SK-N-SH (cell line): ENCODE results near the gene SMIM22. TPM values are rescaled to one million over a fixed set of nuclear protein-coding genes. Genes with fewer than 3 reads are reported as not detected.

ENCODE experiments used
- CTCF ChIA-PET: fragments of 300-600, 350-600 bp; formaldehyde crosslinking; extraction: SDS; loops from one replicate; lab custom pipeline; 2021; lab: Yijun Ruan, JAX
- POLR2A ChIA-PET: fragments of 350-600 bp; sonication (Branson Sonifier 250); formaldehyde crosslinking; extraction: SDS; loops from one replicate; lab custom pipeline; 2020; ENCODE audit warnings: antibody characterized with exemption, inconsistent platforms; lab: Yijun Ruan, JAX
- DNase-seq: peaks from one replicate; pipeline ENCODE4 v3.0.0; 2012
- H2AFZ ChIP-seq: fragments of 200-600 bp; sonication (generic); 2 replicates; pipeline ENCODE4 v1.8.1; 2016; ENCODE audit warnings: antibody characterized with exemption, mild to moderate bottlenecking, low read depth
- H3F3A ChIP-seq: fragments of 200-600 bp; sonication (generic); replicated peaks from 2 replicates; pipeline ENCODE3; 2016; ENCODE audit warnings: antibody characterized with exemption, mild to moderate bottlenecking; ENCODE audit not compliant: insufficient read depth
- H3K27ac ChIP-seq, 2 experiments: fragments of 200-500 bp in 1 of 2; fragments of 200-600 bp in 1 of 2; sonication (Bioruptor generic) in 1 of 2; sonication (generic), shearing (Covaris generic) in 1 of 2; 2 replicates each; pipeline versions ENCODE4 v1.5.1 to v1.6.1; 2014 to 2016; ENCODE audit warnings: low read depth in 2 of 2, inconsistent platforms in 1 of 2, low read length in 1 of 2, mild to moderate bottlenecking in 1 of 2, mixed read lengths in 1 of 2
- H3K27me3 ChIP-seq: fragments of 200-600 bp; sonication (generic), shearing (Covaris generic); 2 replicates; pipeline ENCODE4 v1.6.1; 2016; ENCODE audit warnings: mixed run types; ENCODE audit not compliant: insufficient read depth
- H3K36me3 ChIP-seq, 2 experiments: fragments of 200-500 bp in 1 of 2; fragments of 200-600 bp in 1 of 2; sonication (Bioruptor generic) in 1 of 2; sonication (generic) in 1 of 2; replicated peaks in 1 of 2; 2 replicates each; pipeline versions ENCODE3 to v1.5.1; 2014 to 2016; ENCODE audit warnings: low read length in 1 of 2, mild to moderate bottlenecking in 1 of 2; ENCODE audit not compliant: insufficient read depth in 2 of 2, control insufficient read depth in 1 of 2
- H3K4me1 ChIP-seq, 2 experiments: fragments of 200-500 bp in 1 of 2; fragments of 200-600 bp in 1 of 2; sonication (Bioruptor generic) in 1 of 2; sonication (generic), shearing (Covaris generic) in 1 of 2; 2 replicates each; pipeline versions ENCODE4 v1.5.1 to v1.6.1; 2014 to 2016; ENCODE audit warnings: low read depth in 1 of 2, low read length in 1 of 2, mixed run types in 1 of 2; ENCODE audit not compliant: insufficient read depth in 2 of 2, control insufficient read depth in 1 of 2
- H3K4me2 ChIP-seq: fragments of 200-600 bp; sonication (generic), shearing (Covaris generic); 2 replicates; pipeline ENCODE4 v1.6.1; 2017; ENCODE audit warnings: mixed run types
- H3K4me3 ChIP-seq, 2 experiments: fragments of 200-500 bp in 1 of 2; fragments of 200-600 bp in 1 of 2; sonication (Bioruptor generic) in 1 of 2; sonication (generic), shearing (Covaris generic) in 1 of 2; 2 replicates each; pipeline versions ENCODE4 v1.5.1 to v1.8.1; 2014 to 2016; ENCODE audit warnings: low read depth in 2 of 2, inconsistent platforms in 1 of 2, low read length in 1 of 2, mild to moderate bottlenecking in 1 of 2, mixed read lengths in 1 of 2, moderate library complexity in 1 of 2
- H3K79me2 ChIP-seq: fragments of 200-600 bp; sonication (generic); 2 replicates; pipeline ENCODE4 v1.8.1; 2017; ENCODE audit warnings: mild to moderate bottlenecking; ENCODE audit not compliant: insufficient read depth
- H3K9ac ChIP-seq: fragments of 200-600 bp; sonication (generic); 2 replicates; pipeline ENCODE4 v1.6.1; 2017; ENCODE audit warnings: mixed run types
- H3K9me2 ChIP-seq: fragments of 200-600 bp; sonication (generic); 2 replicates; pipeline ENCODE4 v1.6.1; 2017; ENCODE audit warnings: mixed run types
- H3K9me3 ChIP-seq: fragments of 200-600 bp; sonication (generic); 2 replicates; pipeline ENCODE4 v1.6.1; 2017; ENCODE audit warnings: mixed run types, mild to moderate bottlenecking, moderate library complexity
- H4K20me1 ChIP-seq: fragments of 200-600 bp; sonication (generic); 2 replicates; pipeline ENCODE4 v1.6.1; 2017; ENCODE audit warnings: mild to moderate bottlenecking, mixed run types; ENCODE audit not compliant: insufficient read depth
- CHD2 ChIP-seq: fragments of 150-350 bp; IDR thresholded peaks from 2 replicates; pipeline ENCODE4 v1.6.1; 2018; ENCODE audit warnings: low read length; ENCODE audit not compliant: partially characterized antibody
- EZH2phosphoT487 ChIP-seq: fragments of 200-600 bp; sonication (generic); IDR thresholded peaks from 2 replicates; pipeline ENCODE4 v1.6.1; 2017; ENCODE audit warnings: low read depth, mixed run types, mild to moderate bottlenecking, antibody characterized with exemption, moderate library complexity, borderline replicate concordance
- FOXM1 ChIP-seq: IDR thresholded peaks from 2 replicates; pipeline ENCODE4 v1.4.0; 2012; ENCODE audit warnings: low read depth, mild to moderate bottlenecking
- GABPA ChIP-seq: IDR thresholded peaks from 2 replicates; pipeline ENCODE4 v1.4.0; 2012; ENCODE audit warnings: low read depth, mild to moderate bottlenecking
- GATA2 ChIP-seq: sonication (generic); formaldehyde crosslinking; IDR thresholded peaks from 2 replicates; pipeline ENCODE4 v1.5.0; 2020; ENCODE audit warnings: mild to moderate bottlenecking, missing genetic modification reagents
- MEF2A ChIP-seq: IDR thresholded peaks from 2 replicates; pipeline ENCODE4 v1.4.0; 2012; ENCODE audit warnings: low read depth, borderline replicate concordance
- MXI1 ChIP-seq: IDR thresholded peaks from 2 replicates; pipeline ENCODE4 v1.6.1; 2012; ENCODE audit warnings: mild to moderate bottlenecking, low read depth, low read length, improper control_type of control experiment
- POLR2AphosphoS5 ChIP-seq: IDR thresholded peaks from 2 replicates; pipeline ENCODE4 v1.6.1; 2012; ENCODE audit warnings: low read depth, low read length
- RAD21 ChIP-seq: IDR thresholded peaks from 2 replicates; pipeline ENCODE4 v1.6.1; 2012; ENCODE audit warnings: mild to moderate bottlenecking, low read length
- RFX5 ChIP-seq: IDR thresholded peaks from 2 replicates; pipeline ENCODE4 v1.6.1; 2012; ENCODE audit warnings: mild to moderate bottlenecking, improper control_type of control experiment, low read length
- RXRA ChIP-seq: IDR thresholded peaks from 2 replicates; pipeline ENCODE4 v1.4.0; 2012; ENCODE audit warnings: low read depth, mild to moderate bottlenecking, borderline replicate concordance
- TCF12 ChIP-seq: IDR thresholded peaks from 2 replicates; pipeline ENCODE4 v1.4.0; 2012
- YY1 ChIP-seq: IDR thresholded peaks from 2 replicates; pipeline ENCODE4 v1.4.0; 2012; ENCODE audit warnings: low read depth, mild to moderate bottlenecking
- ZBTB33 ChIP-seq: IDR thresholded peaks from 2 replicates; pipeline ENCODE4 v1.4.0; 2012; ENCODE audit warnings: low read depth, borderline replicate concordance
- WGBS: methylation state at CpG from one replicate; pipeline ENCODE4 v1.1.6; 2017; ENCODE audit warnings: low lambda C conversion rate; 5-methylcytosine and 5-hydroxymethylcytosine counted together
- polyA plus RNA-seq, 3 experiments: library from polyadenylated mRNA; depleted of rRNA; stranded (reverse); fragments of >200 nt; gene quantifications; 2 replicates each; pipeline ENCODE4 v1.2.3, GENCODE V29; 2012
- TF ChIP-seq, protein P1 (sequence below): IDR thresholded peaks from 2 replicates; pipeline ENCODE4 v1.4.0; 2012; ENCODE audit warnings: low read depth, borderline replicate concordance
- TF ChIP-seq, protein P2 (sequence below): IDR thresholded peaks from 2 replicates; pipeline ENCODE4 v1.4.0; 2012; ENCODE audit warnings: low read depth
- TF ChIP-seq, protein P3 (sequence below): fragments of 150-350 bp; IDR thresholded peaks from 2 replicates; pipeline ENCODE4 v1.6.1; 2017; ENCODE audit warnings: antibody characterized with exemption, low read length, low read depth, borderline replicate concordance

SMIM22 gene
- polyA plus RNA-seq, 1 of the 3 experiments (the other 2 are of a cell fraction) = not detected

GRCh38 chr16:4820652-4821051, 25.5 kb downstream of the SMIM22 start:
- DNase-seq = no peak
- H3K9ac ChIP-seq = no peak overlapping the region
- no peak overlapping the region for H3K4me2 ChIP-seq
- no peak for TF ChIP-seq POLR2AphosphoS5
- no peak for TF ChIP-seq RXRA
- TF ChIP-seq, protein P1, sequence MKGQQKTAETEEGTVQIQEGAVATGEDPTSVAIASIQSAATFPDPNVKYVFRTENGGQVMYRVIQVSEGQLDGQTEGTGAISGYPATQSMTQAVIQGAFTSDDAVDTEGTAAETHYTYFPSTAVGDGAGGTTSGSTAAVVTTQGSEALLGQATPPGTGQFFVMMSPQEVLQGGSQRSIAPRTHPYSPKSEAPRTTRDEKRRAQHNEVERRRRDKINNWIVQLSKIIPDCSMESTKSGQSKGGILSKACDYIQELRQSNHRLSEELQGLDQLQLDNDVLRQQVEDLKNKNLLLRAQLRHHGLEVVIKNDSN = no peak
- no peak overlapping the region for H2AFZ ChIP-seq
- no peaks in the 10 kb centered on the region for H3K27me3 ChIP-seq
- H3K9me2 ChIP-seq = no peaks in the 10 kb centered on the region
- H3F3A ChIP-seq = no peaks in the 10 kb centered on the region
- 92% methylated on average over 3 of the region's 6 CpGs for WGBS
- no peak overlapping the region for H3K27ac ChIP-seq
- POLR2A ChIA-PET = no interaction called here
- no peaks in the 10 kb centered on the region for H3K4me1 ChIP-seq
- H3K36me3 ChIP-seq = peaks cover 53 to 55% of the 10 kb centered on the region in 2 experiments
- H3K9me3 ChIP-seq = no peaks in the 10 kb centered on the region
- CTCF ChIA-PET = interaction anchor here (1.4 kb wide), 1 partner anchor 126 kb away, joined by 3 read pairs; no protein-coding TSS in a partner anchor
- H4K20me1 ChIP-seq = no peaks in the 10 kb centered on the region
- H3K79me2 ChIP-seq = no peaks in the 10 kb centered on the region
- H3K4me3 ChIP-seq = no peak overlapping the region

DNA sequence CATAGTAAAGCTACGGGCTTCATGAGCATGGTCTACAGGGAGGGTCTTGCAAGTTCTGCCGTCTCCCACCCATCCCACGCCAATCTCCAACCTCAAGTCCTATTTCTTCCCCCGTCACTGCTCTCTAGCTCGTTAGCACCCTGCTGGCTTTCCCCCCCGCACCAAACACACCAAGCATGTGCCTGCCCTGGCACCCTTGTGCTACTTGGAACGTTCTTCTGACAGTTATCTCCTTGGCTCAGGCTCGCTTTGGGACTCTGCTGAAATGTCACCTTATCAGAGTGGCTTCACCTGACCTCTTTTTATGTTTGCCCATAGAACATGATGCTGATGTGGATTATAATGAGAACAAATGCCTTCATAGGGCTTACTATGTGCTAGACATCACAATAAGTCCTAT, 30.0 kb downstream of the SMIM22 start:
- no peaks in the 10 kb centered on the region for H3F3A ChIP-seq
- H3K27me3 ChIP-seq = no peaks in the 10 kb centered on the region
- no peak overlapping the region for H3K9ac ChIP-seq
- no peaks in the 10 kb centered on the region for H4K20me1 ChIP-seq
- H3K9me2 ChIP-seq = no peaks in the 10 kb centered on the region
- 95% methylated on average over 8 of the region's 8 CpGs for WGBS
- no peak overlapping the region for H2AFZ ChIP-seq
- no peak for TF ChIP-seq YY1
- no peak for TF ChIP-seq TCF12
- TF ChIP-seq, protein P2, sequence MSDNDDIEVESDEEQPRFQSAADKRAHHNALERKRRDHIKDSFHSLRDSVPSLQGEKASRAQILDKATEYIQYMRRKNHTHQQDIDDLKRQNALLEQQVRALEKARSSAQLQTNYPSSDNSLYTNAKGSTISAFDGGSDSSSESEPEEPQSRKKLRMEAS = no peak
- TF ChIP-seq, protein P3, sequence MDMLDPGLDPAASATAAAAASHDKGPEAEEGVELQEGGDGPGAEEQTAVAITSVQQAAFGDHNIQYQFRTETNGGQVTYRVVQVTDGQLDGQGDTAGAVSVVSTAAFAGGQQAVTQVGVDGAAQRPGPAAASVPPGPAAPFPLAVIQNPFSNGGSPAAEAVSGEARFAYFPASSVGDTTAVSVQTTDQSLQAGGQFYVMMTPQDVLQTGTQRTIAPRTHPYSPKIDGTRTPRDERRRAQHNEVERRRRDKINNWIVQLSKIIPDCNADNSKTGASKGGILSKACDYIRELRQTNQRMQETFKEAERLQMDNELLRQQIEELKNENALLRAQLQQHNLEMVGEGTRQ = no peak
- TF ChIP-seq, all 33 proteins: peak for 0
- POLR2A ChIA-PET = no interaction called here
- no peaks in the 10 kb centered on the region for H3K4me1 ChIP-seq
- peaks cover 62 to 71% of the 10 kb centered on the region in 2 experiments for H3K36me3 ChIP-seq
- H3K79me2 ChIP-seq = no peaks in the 10 kb centered on the region
- no peaks in the 10 kb centered on the region for H3K9me3 ChIP-seq
- no peak overlapping the region for H3K4me2 ChIP-seq
- H3K4me3 ChIP-seq = no peak overlapping the region
- no peak overlapping the region for H3K27ac ChIP-seq
- no peak for DNase-seq
- CTCF ChIA-PET = interaction anchor here (0.9 kb wide), 2 partner anchors 9 to 131 kb away, joined by 3 read pairs; no protein-coding TSS in a partner anchor

- no peak for TF ChIP-seq POLR2AphosphoS5
- TF ChIP-seq RAD21 = no peak
- no peak for TF ChIP-seq GABPA
- no peak for TF ChIP-seq FOXM1
- no peak for TF ChIP-seq CHD2
- no peak for TF ChIP-seq EZH2phosphoT487
- TF ChIP-seq MXI1 = no peak
- TF ChIP-seq, protein P3 = no peak
- no peak for TF ChIP-seq GATA2 (CRISPR knock-in tag)
- TF ChIP-seq RXRA = no peak
- TF ChIP-seq RFX5 = no peak
- TF ChIP-seq MEF2A = no peak
- no peak for TF ChIP-seq ZBTB33
- TF ChIP-seq, all 33 proteins: peak for 0
- POLR2A ChIA-PET = no interaction called here
Observed at GRCh38 chr16:4826526-4826925, 31.4 kb downstream of the SMIM22 start.

More at GRCh38 chr16:4826526-4826925, 31.4 kb downstream of the SMIM22 start:
- no peak overlapping the region for H2AFZ ChIP-seq
- H3K4me1 ChIP-seq = no peaks in the 10 kb centered on the region
- H4K20me1 ChIP-seq = no peaks in the 10 kb centered on the region
- no peak overlapping the region for H3K27ac ChIP-seq
- no peak overlapping the region for H3K4me3 ChIP-seq
- no peak for DNase-seq
- no peaks in the 10 kb centered on the region for H3K9me2 ChIP-seq
- H3K9me3 ChIP-seq = no peaks in the 10 kb centered on the region
- H3K4me2 ChIP-seq = no peak overlapping the region
- CTCF ChIA-PET = interaction anchor here (1.5 to 2.0 kb wide), 2 partner anchors 15 to 110 kb away, joined by 3 to 6 read pairs; no protein-coding TSS in a partner anchor
- WGBS = 100% methylated on average over 4 of the region's 4 CpGs
- H3K36me3 ChIP-seq = peaks cover 57 to 71% of the 10 kb centered on the region in 2 experiments
- no peaks in the 10 kb centered on the region for H3K27me3 ChIP-seq
- H3K9ac ChIP-seq = no peak overlapping the region
- no peaks in the 10 kb centered on the region for H3F3A ChIP-seq
- H3K79me2 ChIP-seq = no peaks in the 10 kb centered on the region
